ENCODE data around the gene ITPR2.
"Not testable (repeated sequence)": the region's sequence is repeated elsewhere in the genome, so short reads cannot be mapped to it uniquely, and the experiment has no call there.

DNA sequence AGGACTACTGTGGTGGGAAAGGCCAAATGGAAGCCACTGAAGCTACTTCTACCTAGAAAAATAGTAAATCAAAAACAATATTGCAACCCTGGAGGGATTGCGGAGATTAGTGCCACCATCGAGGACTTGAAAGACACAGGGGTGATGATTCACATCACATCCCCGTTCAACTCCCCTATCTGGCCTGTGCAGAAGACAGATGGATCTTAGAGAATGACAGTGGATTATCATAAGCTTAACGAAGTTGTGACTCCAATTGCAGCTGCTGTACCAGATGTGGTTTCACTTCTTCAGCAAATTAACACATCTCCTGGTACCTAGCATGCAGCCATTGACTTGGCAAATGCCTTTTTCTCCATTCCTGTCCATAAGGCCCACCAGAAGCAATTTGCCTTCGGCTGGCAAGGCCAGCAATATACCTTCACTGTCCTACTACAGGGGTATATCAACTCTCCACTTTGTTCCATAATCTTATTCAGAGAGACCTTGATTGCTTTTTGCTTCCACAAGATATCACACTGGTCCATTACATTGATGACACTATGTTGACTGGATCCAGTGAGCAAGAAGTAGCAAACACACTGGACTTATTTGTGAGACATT is 54.7 kb downstream of the ITPR2 start:
- TF ChIP-seq POLR2A (IDR thresholded peaks at IDR 0.05; ENCODE audit: control extremely low read depth in 1 of 2, low read depth in 2 of 2, low read length in 2 of 2); BRCA1 (IDR thresholded peaks at IDR 0.05; ENCODE audit: low read depth, low read length); ZNF274 (IDR thresholded peaks at IDR 0.05; ENCODE audit: borderline replicate concordance, extremely low read depth, low read length); EZH2 (IDR thresholded peaks at IDR 0.05; ENCODE audit: low read depth, low read length, severe bottlenecking): not testable (repeated sequence)
- TF ChIP-seq, protein P1, sequence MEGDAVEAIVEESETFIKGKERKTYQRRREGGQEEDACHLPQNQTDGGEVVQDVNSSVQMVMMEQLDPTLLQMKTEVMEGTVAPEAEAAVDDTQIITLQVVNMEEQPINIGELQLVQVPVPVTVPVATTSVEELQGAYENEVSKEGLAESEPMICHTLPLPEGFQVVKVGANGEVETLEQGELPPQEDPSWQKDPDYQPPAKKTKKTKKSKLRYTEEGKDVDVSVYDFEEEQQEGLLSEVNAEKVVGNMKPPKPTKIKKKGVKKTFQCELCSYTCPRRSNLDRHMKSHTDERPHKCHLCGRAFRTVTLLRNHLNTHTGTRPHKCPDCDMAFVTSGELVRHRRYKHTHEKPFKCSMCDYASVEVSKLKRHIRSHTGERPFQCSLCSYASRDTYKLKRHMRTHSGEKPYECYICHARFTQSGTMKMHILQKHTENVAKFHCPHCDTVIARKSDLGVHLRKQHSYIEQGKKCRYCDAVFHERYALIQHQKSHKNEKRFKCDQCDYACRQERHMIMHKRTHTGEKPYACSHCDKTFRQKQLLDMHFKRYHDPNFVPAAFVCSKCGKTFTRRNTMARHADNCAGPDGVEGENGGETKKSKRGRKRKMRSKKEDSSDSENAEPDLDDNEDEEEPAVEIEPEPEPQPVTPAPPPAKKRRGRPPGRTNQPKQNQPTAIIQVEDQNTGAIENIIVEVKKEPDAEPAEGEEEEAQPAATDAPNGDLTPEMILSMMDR (IDR thresholded peaks at IDR 0.05; ENCODE audit: control extremely low read depth in 1 of 3, insufficient read depth in 1 of 3, low read depth in 1 of 3, low read length in 3 of 3): not testable (repeated sequence)
